HG03135 (cell line): ENCODE measurements around the gene ATF7.
A peak's percentile ranks its signal among the peaks of the same experiment; 100 is the strongest.
"Not testable (repeated sequence)": the region's sequence is repeated elsewhere in the genome, so short reads cannot be mapped to it uniquely, and the experiment has no call there.

ENCODE experiments used
- ATAC-seq: cut with Tn5 transposase; IDR thresholded peaks from one replicate; pipeline ENCODE4 v1.9.1; 2021; ENCODE audit warnings: mild to moderate bottlenecking, moderate library complexity; ENCODE audit not compliant: unreplicated experiment

ATF7 gene

GRCh38 chr12:53627919-53628318, 1.7 kb upstream of the ATF7 start:
- no peak for ATAC-seq

GRCh38 chr12:53626702-53627169, 554 bp upstream of the ATF7 start:
- peak; percentile 3 for ATAC-seq

GRCh38 chr12:53625373-53625945, 723 bp downstream of the ATF7 start:
- ATAC-seq: no peak

- no peak for ATAC-seq
These were observed 1.2 kb downstream of the ATF7 start for GRCh38 chr12:53624956-53625355.

GRCh38 chr12:53624458-53624857, 1.7 kb downstream of the ATF7 start:
- ATAC-seq: no peak

GRCh38 chr12:53623548-53624385, 2.4 kb downstream of the ATF7 start:
- no peak for ATAC-seq

GRCh38 chr12:53622724-53623123, 3.5 kb downstream of the ATF7 start:
- no peak for ATAC-seq

- no peak for ATAC-seq
These were observed 7.9 kb downstream of the ATF7 start for GRCh38 chr12:53618275-53618674.

- ATAC-seq: no peak
These were observed 8.5 kb downstream of the ATF7 start for GRCh38 chr12:53617700-53618099.

- no peak for ATAC-seq
These were observed 9.2 kb downstream of the ATF7 start for GRCh38 chr12:53616950-53617349.

GRCh38 chr12:53613821-53614220, 12.4 kb downstream of the ATF7 start:
- ATAC-seq: no peak

GRCh38 chr12:53612978-53613377, 13.2 kb downstream of the ATF7 start:
- ATAC-seq: no peak

GRCh38 chr12:53611304-53611703, 14.9 kb downstream of the ATF7 start:
- ATAC-seq: no peak

- ATAC-seq: not testable (repeated sequence)
These were observed 19.5 kb downstream of the ATF7 start for GRCh38 chr12:53606688-53607087.

- ATAC-seq: no peak
These were observed 21.6 kb downstream of the ATF7 start for GRCh38 chr12:53604581-53604980.

GRCh38 chr12:53603804-53604203, 22.4 kb downstream of the ATF7 start:
- ATAC-seq: no peak

- ATAC-seq: no peak
These were observed 23.0 kb downstream of the ATF7 start for GRCh38 chr12:53603196-53603595.

GRCh38 chr12:53602176-53602864, 23.9 kb downstream of the ATF7 start:
- ATAC-seq: no peak

GRCh38 chr12:53601296-53601847, 24.8 kb downstream of the ATF7 start:
- no peak for ATAC-seq

- ATAC-seq: no peak
These were observed 25.5 kb downstream of the ATF7 start for GRCh38 chr12:53600490-53601295.

- ATAC-seq: no peak
These were observed 26.6 kb downstream of the ATF7 start for GRCh38 chr12:53599579-53599978.
